ENCODE data around the gene PTK7. TPM values are rescaled to one million over a fixed set of nuclear protein-coding genes. Genes with fewer than 3 reads are reported as not detected.

Gene PTK7
- total RNA-seq, 2 experiments from 2014 or later, result 1.2 to 1.6 TPM

- Histone ChIP-seq H3K27ac (ENCODE audit: low read depth in 1 of 2, low read length in 2 of 2) (no peak overlapping the region), H3K36me3 (ENCODE audit: insufficient read depth, low read length) (peaks cover 46% of the 10 kb centered on the region), H3K9me3 (ENCODE audit: control insufficient read depth in 1 of 2, insufficient read depth in 1 of 2, low read length in 2 of 2) (no peaks in the 10 kb centered on the region), H3K4me1 (ENCODE audit: insufficient read depth, low read length) (peaks cover 53% of the 10 kb centered on the region), H3K4me3 (ENCODE audit: low read length) (no peak overlapping the region), H3K27me3 (ENCODE audit: control insufficient read depth in 1 of 2, insufficient read depth in 2 of 2, low read length in 2 of 2) (no peaks in the 10 kb centered on the region)
- no peaks in the 10 kb centered on the region for H3K27me3 Mint-ChIP-seq
- ChIA-PET CTCF (interaction anchor here (1.0 to 1.9 kb wide), 2 partner anchors 9 to 46 kb away, joined by 3 to 11 read pairs; partner anchors contain the start of gene DNPH1), POLR2A (interaction anchor here (1.2 to 3.0 kb wide), 2 partner anchors 9 to 12 kb away, joined by 4 to 12 read pairs; no protein-coding TSS in a partner anchor)
- ATAC-seq (ENCODE audit: poor library complexity) (no peak), DNase-seq (no peak)
- H3K9me3 Mint-ChIP-seq, result no peaks in the 10 kb centered on the region
- no peak for TF ChIP-seq CTCF (IDR thresholded peaks at IDR 0.05)
- peaks cover 58% of the 10 kb centered on the region for H3K4me1 Mint-ChIP-seq (ENCODE audit: low read depth)
- H3K36me3 Mint-ChIP-seq (ENCODE audit: low read depth), result peaks cover 56% of the 10 kb centered on the region
- peak overlapping the region; percentile 75 for H3K27ac Mint-ChIP-seq
- intact Hi-C loops (cut with DNase I, micrococcal nuclease), result loop anchor here in 1 of 2 experiments (5.0 kb wide), 1 partner anchor 294 kb away; the partner anchor contains the start of gene TJAP1
- peak overlapping the region; percentile 92 for H3K4me3 Mint-ChIP-seq
Measured at GRCh38 chr6:43183441-43183840, 107.3 kb downstream of the PTK7 start.

GRCh38 chr6:43184268-43184985 is 108.3 kb downstream of the PTK7 start:
- intact Hi-C loops (cut with DNase I, micrococcal nuclease), result loop anchor here in 1 of 2 experiments (5.0 kb wide), 1 partner anchor 293 kb away; the partner anchor contains the start of gene TJAP1
- peak overlapping the region; percentile 92 for H3K4me3 Mint-ChIP-seq
- ChIA-PET POLR2A (interaction anchor here (1.6 to 3.0 kb wide), 3 partner anchors 10 to 42 kb away, joined by 4 to 15 read pairs (median 12); no protein-coding TSS in a partner anchor), CTCF (interaction anchor here (1.3 kb wide), 1 partner anchor 45 kb away, joined by 4 read pairs; the partner anchor contains the start of gene DNPH1)
- no peak for TF ChIP-seq CTCF (IDR thresholded peaks at IDR 0.05)
- Histone ChIP-seq H3K36me3 (ENCODE audit: insufficient read depth, low read length) (peaks cover 42% of the 10 kb centered on the region), H3K4me3 (ENCODE audit: low read length) (no peak overlapping the region), H3K4me1 (ENCODE audit: insufficient read depth, low read length) (peaks cover 53% of the 10 kb centered on the region), H3K27ac (ENCODE audit: low read depth in 1 of 2, low read length in 2 of 2) (no peak overlapping the region), H3K27me3 (ENCODE audit: control insufficient read depth in 1 of 2, insufficient read depth in 2 of 2, low read length in 2 of 2) (no peaks in the 10 kb centered on the region), H3K9me3 (ENCODE audit: control insufficient read depth in 1 of 2, insufficient read depth in 1 of 2, low read length in 2 of 2) (no peaks in the 10 kb centered on the region)
- H3K4me1 Mint-ChIP-seq (ENCODE audit: low read depth), result peaks cover 62% of the 10 kb centered on the region
- ATAC-seq (ENCODE audit: poor library complexity) (no peak), DNase-seq (no peak)
- peak overlapping the region; percentile 75 for H3K27ac Mint-ChIP-seq
- H3K9me3 Mint-ChIP-seq, result no peaks in the 10 kb centered on the region
- peaks cover 55% of the 10 kb centered on the region for H3K36me3 Mint-ChIP-seq (ENCODE audit: low read depth)
- no peaks in the 10 kb centered on the region for H3K27me3 Mint-ChIP-seq

- Mint-ChIP-seq H3K27me3 (no peaks in the 10 kb centered on the region), H3K4me1 (ENCODE audit: low read depth) (peaks cover 68% of the 10 kb centered on the region), H3K4me3 (peak overlapping the region; percentile 79), H3K36me3 (ENCODE audit: low read depth) (peaks cover 61% of the 10 kb centered on the region), H3K27ac (peak overlapping the region; percentile 75), H3K9me3 (no peaks in the 10 kb centered on the region)
- ATAC-seq (ENCODE audit: poor library complexity), result peak; percentile 73
- Histone ChIP-seq H3K27me3 (ENCODE audit: control insufficient read depth in 1 of 2, insufficient read depth in 2 of 2, low read length in 2 of 2) (no peaks in the 10 kb centered on the region), H3K4me3 (ENCODE audit: low read length) (no peak overlapping the region), H3K4me1 (ENCODE audit: insufficient read depth, low read length) (peaks cover 53% of the 10 kb centered on the region), H3K27ac (ENCODE audit: low read depth in 1 of 2, low read length in 2 of 2) (peak overlapping the region in 1 of 2 donors; percentile 49), H3K9me3 (ENCODE audit: control insufficient read depth in 1 of 2, insufficient read depth in 1 of 2, low read length in 2 of 2) (no peaks in the 10 kb centered on the region), H3K36me3 (ENCODE audit: insufficient read depth, low read length) (peaks cover 45% of the 10 kb centered on the region)
- POLR2A ChIA-PET, result interaction anchor here (1.0 to 3.0 kb wide), 6 partner anchors 11 to 198 kb away, joined by 3 to 15 read pairs (median 4); partner anchors contain the start of gene ZNF318
- TF ChIP-seq CTCF (IDR thresholded peaks at IDR 0.05), result no peak
- peak in 9 of 14 experiments; percentile 11 to 66 (median 37) for DNase-seq
- intact Hi-C loops (cut with DNase I, micrococcal nuclease), result loop anchor here in 1 of 2 experiments (5.0 kb wide), 1 partner anchor 37 kb away; no protein-coding TSS in a partner anchor
- CTCF ChIA-PET, result interaction anchor here (1.3 kb wide), 1 partner anchor 44 kb away, joined by 4 read pairs; the partner anchor contains the start of gene DNPH1
Measured at GRCh38 chr6:43185391-43185985, 109.4 kb downstream of the PTK7 start.
